MM.1S (cell line): ENCODE data around the gene RXRA.

Source experiments
- CTCF ChIP-seq: fragments of 300-600 bp; sonication (generic); IDR thresholded peaks from 2 replicates; pipeline ENCODE4 v1.5.1; 2016; ENCODE audit warnings: antibody characterized with exemption, low read length, mixed read lengths
- EZH2 ChIP-seq: fragments of 300-600 bp; sonication (generic); optimal IDR thresholded peaks from 2 replicates; pipeline ENCODE3; 2017; ENCODE audit warnings: low read depth, mild to moderate bottlenecking, antibody characterized with exemption, low read length, mixed read lengths
- EZH2phosphoT487 ChIP-seq: fragments of 300-600 bp; sonication (generic); IDR thresholded peaks from 2 replicates; pipeline ENCODE4 v1.6.1; 2018; ENCODE audit warnings: antibody characterized with exemption, low read length

GRCh38 chr9:134419684-134420076, 93.4 kb downstream of the RXRA start:
- TF ChIP-seq CTCF (peak; percentile 21; the same call in 1 of the 2 replicates), EZH2 (no peak), EZH2phosphoT487 (no peak)
